ENCODE data around the gene DDAH1.
"Not testable (repeated sequence)": the region's sequence is repeated elsewhere in the genome, so short reads cannot be mapped to it uniquely, and the experiment has no call there.

DDAH1 gene

GRCh38 chr1:85475055-85475454 lies 10.1 kb upstream of the DDAH1 start:
- no peak overlapping the region for H3K27ac ChIP-seq
- no peak overlapping the region for H3K4me3 ChIP-seq
- no peaks in the 10 kb centered on the region for H3K4me1 ChIP-seq
- no peak overlapping the region for H3K9ac ChIP-seq
- peaks cover 0 to 7% (median 0%) of the 10 kb centered on the region in 11 experiments; a peak in 2 of 22 replicates for H3K9me3 ChIP-seq (replicated peaks in 1 of 11)
- no peak overlapping the region for H3K4me2 ChIP-seq
- H3K36me3 ChIP-seq: no peaks in the 10 kb centered on the region
- no peak for TF ChIP-seq Cebpa-rat (IDR thresholded peaks at IDR 0.05)
- no peaks in the 10 kb centered on the region for H4K20me1 ChIP-seq
- H3K27me3 ChIP-seq: no peaks in the 10 kb centered on the region

GRCh38 chr1:85473390-85473789 lies 8.4 kb upstream of the DDAH1 start:
- H3K27ac ChIP-seq: no peak overlapping the region
- no peak; a peak in 1 of 22 replicates for TF ChIP-seq Cebpa-rat (IDR thresholded peaks at IDR 0.05)
- H3K9ac ChIP-seq: no peak overlapping the region
- no peaks in the 10 kb centered on the region for H3K27me3 ChIP-seq
- H3K4me1 ChIP-seq: no peaks in the 10 kb centered on the region
- H3K4me2 ChIP-seq: no peak overlapping the region
- H3K4me3 ChIP-seq: no peak overlapping the region
- no peaks in the 10 kb centered on the region for H3K36me3 ChIP-seq
- H3K9me3 ChIP-seq (replicated peaks in 1 of 11): peaks cover 0 to 14% (median 0%) of the 10 kb centered on the region in 11 experiments; a peak in 2 of 22 replicates
- H4K20me1 ChIP-seq: no peaks in the 10 kb centered on the region

GRCh38 chr1:85471558-85471957 lies 6.6 kb upstream of the DDAH1 start:
- TF ChIP-seq Cebpa-rat (IDR thresholded peaks at IDR 0.05): no peak
- H3K4me1 ChIP-seq: no peaks in the 10 kb centered on the region
- no peak overlapping the region for H3K4me2 ChIP-seq
- peaks cover 0 to 14% (median 0%) of the 10 kb centered on the region in 11 experiments; a peak in 2 of 22 replicates for H3K9me3 ChIP-seq (replicated peaks in 1 of 11)
- H4K20me1 ChIP-seq: no peaks in the 10 kb centered on the region
- no peak overlapping the region for H3K9ac ChIP-seq
- no peak overlapping the region for H3K4me3 ChIP-seq
- no peaks in the 10 kb centered on the region for H3K36me3 ChIP-seq
- H3K27me3 ChIP-seq: no peaks in the 10 kb centered on the region
- H3K27ac ChIP-seq: no peak overlapping the region

GRCh38 chr1:85470130-85470529 lies 5.2 kb upstream of the DDAH1 start:
- not testable (repeated sequence) for H3K4me3 ChIP-seq, H3K9ac ChIP-seq, H3K36me3 ChIP-seq, H3K4me2 ChIP-seq, H3K27ac ChIP-seq, H3K27me3 ChIP-seq, H3K4me1 ChIP-seq, H4K20me1 ChIP-seq
- peaks cover 4 to 27% (median 8%) of the 10 kb centered on the region in 11 experiments for H3K9me3 ChIP-seq (replicated peaks in 1 of 11)

DNA sequence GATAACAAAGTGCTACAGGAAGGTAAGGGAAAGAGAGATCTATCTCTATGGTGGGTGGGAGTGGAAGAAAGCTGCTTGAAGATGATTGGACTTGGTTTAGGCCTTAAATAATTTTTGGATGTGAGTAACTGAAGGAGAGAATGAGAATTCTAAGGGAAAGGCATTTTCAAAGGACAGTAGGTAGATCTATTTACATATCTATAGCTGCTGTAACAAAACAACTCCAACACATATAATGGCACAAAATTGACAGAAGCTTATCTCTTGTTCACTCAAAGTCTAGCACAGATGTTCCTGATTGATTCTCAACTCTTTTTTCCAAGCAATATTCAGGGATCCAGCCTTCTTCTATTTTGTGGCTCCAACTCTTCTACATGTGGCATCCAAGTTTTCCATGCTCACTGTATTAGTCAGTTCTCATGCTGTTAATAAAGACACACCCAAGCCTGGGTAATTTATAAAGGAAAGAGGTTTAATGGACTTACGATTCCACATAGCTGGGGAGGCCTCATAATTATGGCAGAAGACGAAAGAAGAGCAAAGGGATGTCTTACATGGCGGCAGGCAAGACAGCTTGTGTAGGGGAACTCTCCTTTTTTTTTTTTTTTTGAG lies 3.1 kb upstream of the DDAH1 start:
- peaks cover 13 to 40% (median 22%) of the 10 kb centered on the region in 11 experiments for H3K9me3 ChIP-seq (replicated peaks in 1 of 11)
- H3K27ac ChIP-seq: no peak overlapping the region
- H4K20me1 ChIP-seq: no peaks in the 10 kb centered on the region
- H3K4me2 ChIP-seq: no peak overlapping the region
- H3K27me3 ChIP-seq: no peaks in the 10 kb centered on the region
- no peak overlapping the region for H3K9ac ChIP-seq
- no peaks in the 10 kb centered on the region for H3K36me3 ChIP-seq
- no peak overlapping the region for H3K4me3 ChIP-seq
- TF ChIP-seq Cebpa-rat (IDR thresholded peaks at IDR 0.05): no peak
- no peaks in the 10 kb centered on the region for H3K4me1 ChIP-seq

GRCh38 chr1:85467036-85467435 lies 2.1 kb upstream of the DDAH1 start:
- H3K9ac ChIP-seq: no peak overlapping the region
- no peak overlapping the region for H3K4me2 ChIP-seq
- H4K20me1 ChIP-seq: no peaks in the 10 kb centered on the region
- H3K9me3 ChIP-seq (replicated peaks in 1 of 11): peaks cover 13 to 40% (median 22%) of the 10 kb centered on the region in 11 experiments
- TF ChIP-seq Cebpa-rat (IDR thresholded peaks at IDR 0.05): no peak
- no peaks in the 10 kb centered on the region for H3K27me3 ChIP-seq
- H3K36me3 ChIP-seq: no peaks in the 10 kb centered on the region
- no peaks in the 10 kb centered on the region for H3K4me1 ChIP-seq
- H3K4me3 ChIP-seq: no peak overlapping the region
- H3K27ac ChIP-seq: no peak overlapping the region

DNA sequence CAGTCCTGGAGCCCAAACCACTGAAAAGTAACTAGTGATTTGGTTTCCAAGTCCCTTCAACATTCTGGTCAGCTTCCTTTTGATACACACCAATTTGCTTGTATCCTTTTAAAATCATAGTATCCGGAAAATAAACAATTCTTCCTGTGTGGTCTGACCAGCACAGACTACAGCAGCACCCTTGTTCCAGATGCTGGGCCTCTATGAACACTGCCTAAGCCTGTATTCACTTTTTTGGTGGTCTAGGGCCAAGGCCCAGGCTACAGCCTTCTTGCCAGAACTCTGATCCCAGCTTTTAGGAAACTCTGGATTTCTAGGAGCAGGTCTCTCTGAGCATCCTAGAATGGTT lies 801 bp upstream of the DDAH1 start:
- H3K36me3 ChIP-seq: no peaks in the 10 kb centered on the region
- H3K27ac ChIP-seq: no peak overlapping the region
- H3K9ac ChIP-seq: no peak overlapping the region
- H3K4me3 ChIP-seq: no peak overlapping the region
- H3K4me1 ChIP-seq: no peaks in the 10 kb centered on the region
- TF ChIP-seq Cebpa-rat (IDR thresholded peaks at IDR 0.05): no peak
- no peaks in the 10 kb centered on the region for H4K20me1 ChIP-seq
- peaks cover 13 to 40% (median 22%) of the 10 kb centered on the region in 11 experiments for H3K9me3 ChIP-seq (replicated peaks in 1 of 11)
- H3K4me2 ChIP-seq: no peak overlapping the region
- no peaks in the 10 kb centered on the region for H3K27me3 ChIP-seq

GRCh38 chr1:85464497-85465098 lies 361 bp downstream of the DDAH1 start:
- H4K20me1 ChIP-seq: no peaks in the 10 kb centered on the region
- TF ChIP-seq Cebpa-rat (IDR thresholded peaks at IDR 0.05): no peak
- no peaks in the 10 kb centered on the region for H3K36me3 ChIP-seq
- no peak overlapping the region for H3K9ac ChIP-seq
- no peak overlapping the region for H3K4me2 ChIP-seq
- no peak overlapping the region for H3K4me3 ChIP-seq
- H3K27ac ChIP-seq: no peak overlapping the region
- H3K9me3 ChIP-seq (replicated peaks in 1 of 11): peaks cover 13 to 32% (median 22%) of the 10 kb centered on the region in 11 experiments
- H3K27me3 ChIP-seq: no peaks in the 10 kb centered on the region
- H3K4me1 ChIP-seq: no peaks in the 10 kb centered on the region

DNA sequence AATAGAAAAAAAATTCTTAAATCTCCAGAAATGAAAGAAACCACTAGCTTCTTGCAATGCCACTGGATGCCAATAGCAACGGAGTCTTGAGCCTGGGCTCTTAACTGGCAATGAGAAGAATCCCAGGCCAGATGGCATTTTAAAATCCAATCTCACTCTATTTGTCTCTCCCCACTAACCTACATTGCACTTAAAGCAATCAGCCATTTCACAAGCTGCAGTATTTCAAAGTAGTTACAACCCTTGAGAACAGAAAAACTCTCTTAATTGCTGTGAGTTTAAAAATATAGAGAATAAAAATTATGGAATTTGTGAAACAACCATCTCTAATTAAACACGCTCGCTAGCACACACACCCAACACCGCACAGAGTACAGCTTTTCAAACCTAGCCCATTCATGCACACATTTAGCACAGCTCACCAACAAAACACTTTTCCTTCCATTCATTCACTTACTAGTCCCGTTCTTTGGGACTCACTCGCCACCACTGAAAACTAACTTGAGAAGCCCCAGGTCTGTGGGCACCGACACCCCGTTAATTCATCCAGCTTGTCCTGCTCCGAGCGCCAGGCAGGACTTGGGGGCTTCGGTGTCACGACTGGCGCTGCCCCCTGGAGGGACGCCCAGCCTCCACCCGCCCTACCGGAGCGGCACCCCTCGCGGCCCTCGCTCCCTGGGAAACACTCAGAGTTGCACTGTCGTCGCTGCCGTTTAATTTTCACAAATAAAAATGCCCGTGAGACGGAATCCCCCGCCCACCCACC lies 1.0 kb downstream of the DDAH1 start:
- no peak overlapping the region for H3K4me2 ChIP-seq
- H3K27me3 ChIP-seq: no peaks in the 10 kb centered on the region
- H3K4me3 ChIP-seq: no peak overlapping the region
- no peak overlapping the region for H3K9ac ChIP-seq
- no peak overlapping the region for H3K27ac ChIP-seq
- no peak for TF ChIP-seq Cebpa-rat (IDR thresholded peaks at IDR 0.05)
- peaks cover 13 to 29% (median 22%) of the 10 kb centered on the region in 11 experiments for H3K9me3 ChIP-seq (replicated peaks in 1 of 11)
- no peaks in the 10 kb centered on the region for H3K4me1 ChIP-seq
- H3K36me3 ChIP-seq: no peaks in the 10 kb centered on the region
- H4K20me1 ChIP-seq: no peaks in the 10 kb centered on the region

Data from BLaER1 treated with 17β-estradiol and CSF1 and Interleukin-3, amounts not matched to agents 10 nM and 100 nM (cell line).